NCI-H446 (cell line): ENCODE data around the gene SRRM1.
"Not testable (repeated sequence)": the region's sequence is repeated elsewhere in the genome, so short reads cannot be mapped to it uniquely, and the experiment has no call there.

Experiments used
- DNase-seq, 2 experiments: peaks; one replicate each; lab custom pipeline; 2025; lab: John Stamatoyannopoulos, UW

SRRM1 gene

GRCh38 chr1:24643363-24644099, 429 bp downstream of the SRRM1 start:
- DNase-seq: peak in 1 of 2 experiments; percentile 60

DNA sequence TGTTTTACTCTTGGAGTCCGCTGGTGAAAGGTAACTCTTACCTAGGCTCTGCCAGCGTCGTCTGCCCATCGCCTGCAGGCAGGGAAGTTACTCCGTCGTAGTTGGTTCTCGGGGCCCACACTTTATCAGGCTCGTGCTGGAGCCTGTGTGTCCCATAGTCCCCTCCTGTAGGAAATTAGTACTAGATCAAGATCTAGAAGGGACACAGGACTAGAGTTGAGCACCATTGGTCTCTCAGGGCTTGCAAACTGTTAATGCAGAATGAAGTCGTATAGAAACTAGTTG, 940 bp downstream of the SRRM1 start:
- DNase-seq: no peak

- no peak for DNase-seq
These were observed 5.8 kb downstream of the SRRM1 start for GRCh38 chr1:24648919-24649318.

GRCh38 chr1:24652382-24652781, 9.3 kb downstream of the SRRM1 start:
- no peak for DNase-seq

DNA sequence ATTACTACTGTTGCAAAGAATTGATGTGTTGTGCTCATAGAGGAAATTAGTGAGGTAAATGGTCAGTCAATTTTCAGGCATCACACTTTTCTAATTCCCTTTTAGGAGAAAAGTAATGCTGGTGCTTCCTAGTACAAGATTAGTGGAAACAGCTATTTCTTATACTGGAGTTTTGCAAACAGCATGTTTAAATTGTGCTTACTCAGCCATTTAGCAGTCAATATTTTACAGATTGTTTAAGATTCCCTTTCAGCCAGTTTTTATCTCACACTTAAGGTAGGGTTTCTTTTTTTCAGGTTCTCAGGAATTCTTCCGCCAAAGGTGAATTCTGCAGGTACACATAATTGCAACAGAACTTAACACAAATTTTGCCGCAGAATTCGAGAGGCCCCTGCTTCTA, 10.9 kb downstream of the SRRM1 start:
- no peak for DNase-seq

- no peak for DNase-seq
These were observed 12.9 kb downstream of the SRRM1 start for GRCh38 chr1:24656046-24656445.

- no peak for DNase-seq
These were observed 14.7 kb downstream of the SRRM1 start for GRCh38 chr1:24657781-24658180.

GRCh38 chr1:24659166-24659904, 16.2 kb downstream of the SRRM1 start:
- no peak for DNase-seq

DNA sequence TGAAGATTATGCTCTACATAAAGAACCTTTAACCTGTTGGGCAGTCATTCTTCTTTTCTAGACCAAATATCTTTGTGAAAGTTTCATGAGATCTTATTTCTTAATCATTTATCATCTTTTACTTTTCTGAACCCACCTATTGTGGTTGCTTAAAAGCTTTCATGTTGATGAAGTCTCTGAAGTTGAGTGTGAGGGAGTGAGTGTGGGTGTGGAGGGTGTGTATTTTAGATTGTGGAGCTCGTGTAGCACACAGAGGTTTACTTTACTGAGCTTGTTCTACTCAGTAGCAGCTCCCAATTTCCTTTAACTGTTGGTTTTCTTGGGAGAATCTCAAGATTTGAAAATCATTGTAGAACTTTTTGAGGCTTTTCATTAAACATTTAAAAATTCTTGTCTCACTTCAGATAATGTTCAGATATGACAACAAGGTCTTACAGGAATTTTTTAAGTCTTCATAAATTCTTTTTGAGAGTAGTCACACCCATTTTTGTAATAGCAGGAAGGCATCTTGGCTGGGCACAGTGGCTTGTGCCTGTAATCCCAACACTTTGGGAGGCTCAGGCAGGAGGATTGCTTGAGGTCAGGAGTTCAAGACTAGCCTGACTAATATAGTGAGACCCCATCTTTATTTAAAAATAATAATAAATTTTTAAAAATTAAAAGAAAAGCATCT, 17.0 kb downstream of the SRRM1 start:
- DNase-seq: no peak

GRCh38 chr1:24664507-24665033, 21.5 kb downstream of the SRRM1 start:
- no peak for DNase-seq

DNA sequence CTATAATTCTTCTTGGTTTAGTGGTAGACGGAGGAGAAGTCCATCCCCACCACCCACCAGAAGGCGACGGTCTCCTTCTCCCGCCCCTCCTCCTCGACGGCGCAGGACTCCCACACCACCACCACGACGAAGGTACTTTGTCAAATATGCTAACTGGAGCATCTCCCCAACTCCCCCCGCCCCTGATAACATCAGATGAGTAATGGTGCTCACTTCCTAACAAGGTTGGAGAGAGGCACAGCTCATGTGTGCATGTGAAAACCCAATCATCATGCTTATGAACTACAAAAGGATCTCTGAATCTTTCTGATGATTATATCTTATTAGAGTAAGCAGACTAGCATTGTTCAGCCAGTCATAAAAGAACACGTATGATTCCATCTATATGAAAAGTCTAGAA, 23.7 kb downstream of the SRRM1 start:
- no peak for DNase-seq

DNA sequence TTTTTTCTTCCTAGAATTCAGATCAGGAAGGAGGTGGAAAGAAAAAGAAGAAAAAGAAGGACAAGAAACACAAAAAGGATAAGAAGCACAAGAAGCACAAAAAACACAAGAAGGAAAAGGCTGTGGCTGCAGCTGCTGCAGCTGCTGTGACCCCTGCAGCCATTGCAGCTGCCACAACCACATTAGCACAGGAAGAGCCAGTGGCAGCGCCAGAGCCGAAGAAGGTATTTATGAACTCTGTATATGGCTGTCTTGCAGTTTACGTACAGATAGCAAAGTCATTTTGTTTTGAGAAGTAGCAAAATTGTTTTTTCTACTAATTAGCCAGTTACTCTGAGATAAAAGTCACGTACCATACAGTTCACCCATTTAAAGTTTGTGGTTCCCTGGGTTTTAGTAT, 28.3 kb downstream of the SRRM1 start:
- not testable (repeated sequence) for DNase-seq

GRCh38 chr1:24672686-24673085, 29.6 kb downstream of the SRRM1 start:
- not testable (repeated sequence) for DNase-seq

DNA sequence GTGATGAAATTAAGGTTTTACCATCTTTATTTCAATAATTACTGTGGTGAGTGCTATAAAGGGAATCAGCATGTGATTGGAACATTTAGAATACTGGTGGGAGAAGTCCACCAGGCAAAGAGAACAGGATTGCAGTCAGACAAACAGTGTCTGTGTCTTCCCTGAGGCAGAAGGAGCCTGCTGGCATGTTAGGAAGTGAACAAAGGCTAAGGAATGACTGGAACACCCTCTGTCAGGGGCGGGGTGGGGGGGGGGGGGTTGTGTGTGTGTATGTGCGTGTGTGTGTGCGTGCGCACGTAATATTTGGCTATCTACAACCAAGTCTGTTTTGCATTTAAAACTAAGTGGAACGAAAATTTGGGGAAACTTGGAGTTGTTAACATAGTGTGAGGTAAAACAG, 30.2 kb downstream of the SRRM1 start:
- DNase-seq: no peak

- not testable (repeated sequence) for DNase-seq
These were observed 35.3 kb downstream of the SRRM1 start for GRCh38 chr1:24678421-24678820.

DNA sequence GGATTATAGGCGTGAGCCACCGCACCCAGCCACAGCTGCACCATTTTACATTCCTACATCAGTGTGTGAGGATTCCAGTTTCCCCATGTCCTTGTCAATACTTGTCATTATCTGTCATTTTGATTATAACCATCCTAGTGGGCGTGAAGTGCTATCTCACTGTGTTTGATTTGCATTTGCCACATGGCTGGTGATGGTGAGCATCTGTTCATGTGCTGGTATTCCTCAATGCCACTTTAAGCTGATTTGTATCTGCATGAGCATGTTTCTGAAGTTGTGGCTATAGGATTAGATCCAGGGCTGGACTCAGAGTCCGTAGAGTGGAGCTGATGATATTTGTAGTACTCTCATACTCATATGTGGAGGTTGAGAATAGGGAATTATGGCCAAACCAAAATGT, 36.6 kb downstream of the SRRM1 start:
- DNase-seq: no peak

GRCh38 chr1:24683713-24684162, 40.6 kb downstream of the SRRM1 start:
- DNase-seq: no peak

DNA sequence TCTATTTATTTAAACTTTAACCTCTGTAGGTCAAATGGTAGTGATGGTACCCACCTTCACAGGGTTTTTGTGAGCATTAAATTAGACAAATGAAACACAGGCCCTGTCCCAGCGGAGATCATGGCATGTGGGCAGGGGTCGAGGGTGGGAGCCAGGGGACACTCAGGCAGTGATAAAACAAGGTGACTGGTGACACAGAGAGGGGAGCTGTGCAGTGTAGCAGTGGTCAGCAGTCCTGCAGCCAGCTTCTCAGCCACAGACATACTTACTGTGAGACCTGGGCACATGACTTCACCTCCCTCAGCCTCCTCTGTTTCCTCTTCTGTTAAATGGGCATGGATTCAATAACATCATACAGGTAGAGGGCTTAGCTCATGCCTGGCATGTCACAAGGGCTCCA, 44.9 kb downstream of the SRRM1 start:
- DNase-seq: no peak

- DNase-seq: peak; percentile 69 to 80
These were observed 45.6 kb downstream of the SRRM1 start for GRCh38 chr1:24688621-24689195.

GRCh38 chr1:24691051-24691450, 47.9 kb downstream of the SRRM1 start:
- no peak for DNase-seq

DNA sequence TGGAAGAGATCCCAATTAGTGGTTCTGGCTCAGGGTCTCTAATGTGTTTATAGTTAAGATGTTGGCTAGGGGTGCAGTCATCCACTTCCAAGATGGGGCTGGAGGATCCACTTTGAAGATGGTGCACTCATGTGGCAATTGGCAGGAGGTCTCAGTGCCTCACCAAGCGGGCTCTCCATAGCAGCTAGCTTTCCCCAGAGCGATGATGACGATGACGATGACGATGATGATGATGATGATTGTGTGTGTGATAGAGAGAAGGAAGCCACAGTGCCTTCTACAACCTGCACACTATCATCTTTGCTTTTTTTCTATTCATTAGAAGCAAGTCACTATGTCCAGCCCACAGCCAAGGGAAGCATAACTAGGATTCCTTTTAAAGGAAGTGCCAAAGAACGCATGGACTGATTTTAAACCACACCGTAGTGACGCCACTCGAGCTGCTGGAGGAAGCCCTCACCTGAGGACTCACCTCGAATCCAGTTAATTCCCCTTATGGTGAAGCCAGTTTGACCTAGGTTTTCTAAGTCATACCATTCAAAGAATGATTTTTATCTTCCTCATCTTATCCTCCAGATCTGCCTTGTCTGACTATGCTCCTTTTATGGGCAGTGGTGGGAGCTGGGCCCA, 49.4 kb downstream of the SRRM1 start:
- DNase-seq: no peak

GRCh38 chr1:24693827-24694379, 50.8 kb downstream of the SRRM1 start:
- DNase-seq: no peak
